Erythroblast (primary cell): ENCODE measurements around the gene ACTL6B.

Experiments used
- GATA1 ChIP-seq: IDR thresholded peaks from 2 replicates; pipeline ENCODE4 v1.6.1; 2011; ENCODE audit warnings: low read depth, mild to moderate bottlenecking, control low read depth, low read length, moderate library complexity
- POLR2A ChIP-seq: IDR thresholded peaks from 2 replicates; pipeline ENCODE4 v1.6.1; 2011; ENCODE audit warnings: mild to moderate bottlenecking, low read length

DNA sequence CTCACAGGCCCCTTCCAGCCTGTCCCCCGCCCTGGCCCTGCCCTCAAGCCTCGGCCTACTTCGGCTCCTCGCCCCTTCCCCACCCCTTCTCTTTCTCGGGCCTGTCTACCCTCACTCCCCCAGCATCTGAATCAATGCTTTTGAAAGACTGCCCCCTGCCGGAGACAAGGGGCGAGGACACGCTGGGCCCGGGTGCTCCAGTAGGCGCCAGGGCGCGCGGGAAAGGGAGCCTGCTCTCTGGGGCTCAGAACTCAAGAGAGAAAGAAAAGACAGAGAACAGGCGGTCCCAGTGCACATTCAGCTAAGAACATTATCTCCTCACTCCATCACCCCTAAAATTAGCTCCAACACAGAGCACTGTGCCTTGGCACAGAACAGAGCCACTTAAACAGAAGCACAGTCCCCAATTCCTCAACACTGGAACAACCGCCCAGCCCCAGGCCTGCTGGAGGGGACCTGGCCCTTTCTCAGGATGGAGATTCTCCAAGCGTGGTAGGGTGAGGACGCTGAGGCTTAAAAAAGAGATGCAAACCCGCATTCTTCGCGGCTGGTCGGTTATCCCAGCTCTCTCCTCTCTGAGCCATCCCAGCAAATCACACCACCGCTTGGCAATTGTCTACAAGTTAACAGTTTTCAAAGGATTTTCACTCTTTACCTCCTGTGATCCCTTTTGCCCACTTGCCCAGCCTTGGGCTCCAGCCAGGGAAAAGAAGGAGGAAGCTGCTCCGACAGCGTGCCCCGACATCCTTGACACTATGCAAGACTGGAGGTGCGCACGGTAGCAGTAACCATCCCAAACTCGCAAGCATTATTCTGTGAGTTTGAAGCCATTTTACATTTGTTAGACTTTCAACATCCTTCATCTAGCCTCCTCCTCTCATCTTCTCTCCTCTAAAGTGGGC, 35.7 kb upstream of the ACTL6B start:
- TF ChIP-seq POLR2A, result peak; percentile 25
- no peak for TF ChIP-seq GATA1
